Measurements from ENCODE around the gene IGFBP7.

The IGFBP7 gene

GRCh38 chr4:57034520-57034919 is 75.7 kb downstream of the IGFBP7 start:
- no peak for DNase-seq

- no peak for DNase-seq
These were observed 87.1 kb downstream of the IGFBP7 start for GRCh38 chr4:57023104-57023503.

GRCh38 chr4:57020467-57021101 is 89.6 kb downstream of the IGFBP7 start:
- DNase-seq, result no peak

GRCh38 chr4:57018980-57019379 is 91.2 kb downstream of the IGFBP7 start:
- DNase-seq, result no peak

GRCh38 chr4:57013543-57014120 is 96.6 kb downstream of the IGFBP7 start:
- DNase-seq, result no peak

DNA sequence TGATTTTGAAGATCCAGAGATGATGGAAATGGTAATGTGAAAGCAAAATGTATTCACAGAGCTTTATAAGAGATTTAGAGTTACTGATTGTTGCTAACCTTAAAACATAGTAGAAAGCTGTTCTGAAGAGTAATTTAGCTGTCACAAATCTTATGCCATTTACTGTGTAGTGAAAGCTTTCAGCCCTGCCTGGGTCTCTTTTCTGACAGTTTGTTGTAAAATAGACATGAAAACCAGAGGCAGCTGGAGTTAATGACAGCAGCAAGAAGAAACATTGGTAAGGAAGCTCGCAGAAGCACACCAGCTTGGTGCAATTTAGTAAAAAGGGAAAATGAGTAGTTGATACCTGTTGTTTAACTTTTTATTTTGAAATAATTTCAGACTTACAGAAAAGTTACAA is 110.4 kb downstream of the IGFBP7 start:
- DNase-seq, result no peak

DNA sequence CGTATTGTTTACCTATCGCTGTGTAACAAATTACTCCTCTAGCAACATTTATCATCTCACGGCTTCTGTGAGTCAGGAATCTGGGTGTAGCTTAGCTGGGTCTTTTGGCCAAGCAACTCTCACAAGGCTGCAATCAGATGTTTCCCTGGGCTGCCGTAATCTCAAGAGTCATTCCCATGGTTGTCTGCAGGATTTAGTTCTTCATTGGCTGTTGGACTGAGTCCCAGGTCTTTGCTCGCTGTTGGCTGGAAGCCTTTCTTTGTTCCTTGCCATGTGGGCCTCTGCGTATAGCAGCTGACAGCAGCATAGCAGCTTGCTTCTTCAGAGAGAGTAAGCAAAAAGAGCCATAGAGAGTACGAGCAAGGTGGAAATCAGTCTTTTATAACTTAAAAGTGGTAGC is 114.7 kb downstream of the IGFBP7 start:
- no peak for DNase-seq

- DNase-seq, result no peak
These were observed 119.9 kb downstream of the IGFBP7 start for GRCh38 chr4:56990109-56990905.

DNA sequence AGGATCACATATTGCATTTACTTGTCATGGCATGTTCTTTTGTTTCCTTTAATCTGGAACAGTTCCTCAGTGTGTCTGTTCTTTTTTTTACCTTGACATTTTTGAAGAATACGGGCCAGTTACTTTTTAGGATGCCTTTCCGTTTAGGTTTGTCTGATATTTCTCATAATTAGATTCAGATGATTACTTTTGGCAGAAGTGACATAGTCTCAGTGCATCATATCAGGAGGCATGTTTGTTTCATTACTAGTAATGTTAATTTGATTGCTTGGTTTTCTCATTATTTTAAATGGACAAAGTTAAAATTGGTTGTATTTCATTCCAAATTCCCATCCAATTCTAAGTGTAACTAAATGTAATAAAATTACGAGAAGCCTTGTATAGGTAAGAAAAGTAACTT is 123.2 kb downstream of the IGFBP7 start:
- DNase-seq, result no peak

DNA sequence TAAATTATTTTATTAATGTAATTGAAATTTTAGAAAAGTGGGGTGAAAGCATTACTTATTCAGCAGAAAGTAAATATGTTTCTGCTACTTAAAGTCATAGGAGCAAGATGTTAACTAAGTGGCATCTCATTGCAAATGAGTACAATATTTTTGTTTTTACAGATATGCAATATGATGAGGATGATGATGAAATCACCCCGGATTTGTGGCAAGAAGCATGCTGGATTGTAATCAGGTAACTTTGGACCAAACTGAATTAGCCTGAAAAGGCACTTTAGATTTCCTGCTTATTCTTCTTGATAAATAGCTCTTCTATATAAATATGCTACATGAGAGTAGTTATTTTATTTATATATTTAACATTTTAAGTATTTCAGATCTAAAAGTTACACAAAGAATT is 124.0 kb downstream of the IGFBP7 start:
- no peak for DNase-seq

- no peak for DNase-seq
These were observed 128.4 kb downstream of the IGFBP7 start for GRCh38 chr4:56981795-56982201.

Data from activated T-cell treated with anti-CD3 and anti-CD28 coated beads, Interleukin-2, amount 50 U/mL, for 48 hours (primary cell).